ENCODE results near the gene SH3RF1.

DNA sequence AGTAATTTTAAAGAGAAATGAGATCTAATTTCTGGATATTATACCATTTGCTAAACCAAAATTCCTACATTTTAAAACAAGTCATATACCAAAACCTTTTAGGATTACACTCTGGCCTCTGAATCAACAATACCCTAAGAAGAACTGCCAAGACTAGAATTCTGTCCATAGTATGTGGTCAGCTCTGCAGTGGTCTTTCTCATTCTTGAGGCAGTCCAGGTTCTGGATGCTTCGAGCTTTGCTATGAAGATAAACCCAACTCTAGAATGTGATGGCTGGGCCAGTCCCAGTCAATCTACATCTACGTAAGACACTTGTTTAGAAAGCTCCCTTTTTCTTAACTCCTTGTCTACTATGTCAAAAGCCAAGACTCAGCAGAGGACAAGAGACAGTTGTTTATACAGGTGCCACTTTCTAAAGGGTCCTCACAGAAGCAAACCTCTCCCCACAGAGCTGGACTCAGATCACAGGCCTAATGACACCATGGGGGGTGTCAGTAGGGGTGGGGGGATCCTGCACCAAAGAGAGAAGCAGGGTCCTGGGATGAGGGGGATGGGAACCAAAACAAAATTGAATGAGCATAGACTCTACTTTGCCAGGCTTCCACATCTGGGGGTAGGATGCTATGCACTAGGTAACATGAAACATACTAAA, 63.2 kb downstream of the SH3RF1 start:
- no peak for TF ChIP-seq POLR2AphosphoS5 (IDR thresholded peaks at IDR 0.05)
- TF ChIP-seq, protein P1, sequence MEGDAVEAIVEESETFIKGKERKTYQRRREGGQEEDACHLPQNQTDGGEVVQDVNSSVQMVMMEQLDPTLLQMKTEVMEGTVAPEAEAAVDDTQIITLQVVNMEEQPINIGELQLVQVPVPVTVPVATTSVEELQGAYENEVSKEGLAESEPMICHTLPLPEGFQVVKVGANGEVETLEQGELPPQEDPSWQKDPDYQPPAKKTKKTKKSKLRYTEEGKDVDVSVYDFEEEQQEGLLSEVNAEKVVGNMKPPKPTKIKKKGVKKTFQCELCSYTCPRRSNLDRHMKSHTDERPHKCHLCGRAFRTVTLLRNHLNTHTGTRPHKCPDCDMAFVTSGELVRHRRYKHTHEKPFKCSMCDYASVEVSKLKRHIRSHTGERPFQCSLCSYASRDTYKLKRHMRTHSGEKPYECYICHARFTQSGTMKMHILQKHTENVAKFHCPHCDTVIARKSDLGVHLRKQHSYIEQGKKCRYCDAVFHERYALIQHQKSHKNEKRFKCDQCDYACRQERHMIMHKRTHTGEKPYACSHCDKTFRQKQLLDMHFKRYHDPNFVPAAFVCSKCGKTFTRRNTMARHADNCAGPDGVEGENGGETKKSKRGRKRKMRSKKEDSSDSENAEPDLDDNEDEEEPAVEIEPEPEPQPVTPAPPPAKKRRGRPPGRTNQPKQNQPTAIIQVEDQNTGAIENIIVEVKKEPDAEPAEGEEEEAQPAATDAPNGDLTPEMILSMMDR (IDR thresholded peaks at IDR 0.05), result no peak
